KBM-7 (cell line): Measurements from ENCODE around the gene CTR9.
A peak's percentile ranks its signal among the peaks of the same experiment; 100 is the strongest.

Experiments
- DNase-seq: peaks from one replicate; pipeline ENCODE4 v3.0.0-alpha.2; 2015
- in situ Hi-C: fragments of 300-500 bp; cut with MboI; formaldehyde crosslinking; loops from 2 replicates; pipeline ENCODE4 v1.14.3; 2020; ENCODE audit warnings: low sequenced_read_pairs, low pct_unique_long_range_greater_than_20kb, mixed read lengths

CTR9 gene

DNA sequence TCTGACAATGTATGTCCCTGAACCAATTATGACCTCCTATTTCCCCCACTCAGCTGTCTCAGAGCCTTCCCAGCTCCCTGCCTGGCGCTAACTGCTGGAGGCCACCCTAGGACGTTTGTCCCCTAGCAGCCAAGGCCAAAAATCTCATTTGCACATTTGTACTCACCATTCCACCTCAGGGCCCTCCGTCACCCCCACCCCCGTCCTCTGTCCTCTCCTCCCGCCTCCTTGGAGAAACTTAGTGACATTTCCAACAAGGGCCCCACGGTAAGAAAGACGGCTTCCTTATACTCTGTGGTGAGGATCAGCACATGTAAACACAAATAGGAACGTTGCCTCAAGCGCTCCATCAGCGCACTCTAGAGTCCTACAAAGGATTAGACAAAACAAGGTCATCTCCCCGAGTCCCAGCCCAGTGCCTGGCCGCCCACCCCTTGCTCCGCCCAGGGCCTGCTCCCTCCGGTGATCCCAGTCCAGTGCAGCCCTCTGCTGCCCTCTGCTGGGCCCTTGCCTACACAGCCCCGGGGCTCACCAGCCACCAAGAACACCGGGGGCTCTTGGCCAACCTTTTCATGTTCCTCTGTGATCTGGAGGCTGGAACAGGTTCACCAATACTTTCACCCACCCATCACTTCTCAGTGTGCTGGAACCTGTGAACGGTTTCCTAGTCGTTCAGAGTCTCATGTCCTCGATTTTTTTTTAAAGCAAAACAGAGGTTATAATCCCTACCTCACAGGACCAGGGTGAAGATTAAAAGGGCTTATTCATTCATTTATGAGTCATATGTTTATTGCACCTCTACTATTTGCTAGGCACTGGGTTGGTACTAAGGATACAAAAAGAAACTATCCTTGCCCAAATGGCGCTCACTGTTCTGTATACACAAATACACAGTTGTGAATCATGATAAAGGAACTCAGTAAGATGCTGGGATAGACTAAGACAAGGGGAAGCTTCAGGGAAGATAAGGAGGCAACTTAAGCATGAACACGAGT lies 15.3 kb upstream of the CTR9 start:
- in situ Hi-C loops, result loop anchor here (10.0 to 25.0 kb wide), 2 partner anchors 98 to 331 kb away; no protein-coding TSS in a partner anchor
- DNase-seq, result peak; percentile 97

DNA sequence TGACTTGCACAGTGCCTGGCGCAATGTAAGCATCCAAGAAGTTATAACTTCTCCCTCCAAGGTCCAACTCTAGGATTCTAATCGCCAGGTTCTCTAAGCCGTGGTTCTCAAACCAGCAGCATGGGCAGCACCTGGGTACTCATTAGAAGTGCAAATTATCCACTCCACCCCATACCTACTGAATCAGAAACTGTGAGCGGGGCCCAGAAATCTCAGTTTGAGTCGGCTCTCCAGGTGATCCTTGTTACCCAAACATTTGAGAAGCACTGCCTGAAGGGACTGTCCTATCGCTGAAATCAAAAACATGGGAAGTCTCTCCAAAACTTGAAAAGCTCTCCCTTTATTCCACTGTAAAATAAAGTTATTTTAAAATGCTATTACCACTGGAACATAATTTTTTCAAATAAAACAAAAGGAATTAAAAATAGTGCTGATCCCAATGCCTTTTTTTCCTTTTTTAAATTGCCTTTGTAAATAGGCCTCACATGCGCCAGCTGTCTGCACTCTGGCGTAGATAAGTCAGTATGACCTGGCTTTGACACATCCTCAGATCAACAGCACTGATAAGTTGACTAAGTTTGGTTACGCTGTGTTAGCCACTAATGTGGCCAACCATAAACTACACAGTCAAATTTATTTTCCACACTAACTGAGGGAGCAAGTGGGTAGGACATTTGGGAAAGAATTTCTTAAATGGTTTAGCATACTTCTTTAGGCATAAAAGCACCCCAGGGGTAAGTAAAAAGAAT lies 8.4 kb upstream of the CTR9 start:
- in situ Hi-C loops, result loop anchor here (25.0 kb wide), 1 partner anchor 105 kb away; no protein-coding TSS in a partner anchor
- no peak for DNase-seq

DNA sequence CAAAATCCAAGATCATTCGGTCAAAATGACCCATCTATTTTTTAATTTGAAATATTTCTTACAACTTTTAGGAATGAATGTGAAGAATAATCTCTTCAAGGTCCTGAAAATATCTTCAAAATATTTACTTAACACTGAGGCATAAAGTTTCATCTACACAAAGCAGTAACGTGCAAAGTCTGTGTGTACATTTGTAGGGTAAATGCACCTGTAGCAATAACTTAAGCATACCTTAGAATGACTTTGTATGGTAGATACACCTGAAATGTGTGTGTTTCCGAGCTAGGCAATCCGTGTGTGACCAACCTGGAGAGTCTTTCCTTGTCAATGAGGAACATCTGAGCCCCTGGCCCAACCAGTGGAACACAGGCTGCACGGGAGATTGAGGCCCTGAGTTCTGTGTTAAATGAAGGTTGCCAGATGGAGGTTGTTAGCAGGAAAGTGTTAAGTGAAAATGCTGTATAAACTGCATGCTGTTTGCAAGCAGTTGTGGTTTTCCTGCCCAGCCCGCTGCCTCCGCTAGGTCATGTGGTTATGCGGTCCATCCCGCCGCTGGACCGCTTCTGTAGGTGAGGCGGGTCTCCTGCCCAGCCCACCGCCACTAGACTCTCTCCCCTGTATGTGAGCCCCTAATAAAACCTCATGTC lies 7.6 kb upstream of the CTR9 start:
- DNase-seq, result peak; percentile 60
- in situ Hi-C loops, result loop anchor here (25.0 kb wide), 1 partner anchor 106 kb away; no protein-coding TSS in a partner anchor

DNA sequence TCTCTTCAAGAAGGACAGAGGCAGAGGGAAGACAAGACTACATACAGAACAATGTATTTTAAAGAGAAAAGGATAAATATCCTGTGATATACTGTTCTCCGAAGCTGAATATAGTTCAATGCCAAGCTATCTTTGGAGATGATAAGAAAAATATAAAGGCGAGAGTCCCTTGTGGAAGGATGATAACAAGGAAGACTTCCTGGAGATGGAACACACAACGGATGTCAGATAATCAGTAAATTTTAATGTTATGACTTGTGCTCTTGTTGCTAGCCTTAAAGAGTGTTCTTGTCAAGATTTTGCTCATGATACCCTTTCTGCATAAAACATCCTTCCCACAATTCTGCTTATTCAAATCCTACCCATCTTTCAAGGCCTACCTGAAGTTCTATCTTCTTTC lies 6.8 kb upstream of the CTR9 start:
- in situ Hi-C loops, result loop anchor here (25.0 kb wide), 1 partner anchor 107 kb away; no protein-coding TSS in a partner anchor
- no peak for DNase-seq

DNA sequence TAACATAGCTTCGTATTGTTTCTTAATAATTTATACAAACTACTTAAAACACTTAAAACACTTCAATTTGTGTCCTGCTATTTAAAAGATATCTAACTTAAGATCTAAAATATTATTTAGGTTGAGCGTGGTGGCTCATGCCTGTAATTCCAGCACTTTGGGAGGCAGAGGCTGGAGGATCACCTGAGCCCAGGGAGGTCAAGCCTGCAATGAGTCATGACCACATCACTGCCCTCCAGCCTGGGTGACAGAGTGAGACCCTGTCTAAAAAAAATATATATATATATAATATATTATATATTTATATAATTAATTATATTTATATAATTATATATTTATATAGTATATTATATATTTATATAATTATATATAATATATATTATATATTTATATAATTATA lies 4.2 kb upstream of the CTR9 start:
- DNase-seq, result no peak
- in situ Hi-C loops, result loop anchor here (25.0 kb wide), 1 partner anchor 110 kb away; no protein-coding TSS in a partner anchor

DNA sequence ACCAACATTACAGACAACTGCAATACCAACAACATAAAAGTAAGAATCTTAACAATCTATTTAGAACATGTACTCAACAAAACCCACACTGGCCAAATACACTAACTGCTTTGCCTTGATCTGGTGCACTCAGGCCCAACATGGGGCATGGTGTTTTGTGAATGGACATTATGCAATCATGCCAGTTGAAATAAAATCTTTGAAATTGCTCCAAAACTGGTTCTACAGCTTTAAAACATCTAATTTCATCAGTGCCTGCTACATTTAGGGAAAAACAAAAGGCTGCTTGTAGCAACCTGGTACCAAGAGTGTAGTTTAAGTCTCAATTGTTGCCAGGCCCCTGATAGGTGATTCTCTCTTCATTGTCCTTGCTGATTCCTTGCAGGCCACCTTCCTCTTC lies 3.3 kb upstream of the CTR9 start:
- DNase-seq, result no peak
- in situ Hi-C loops, result loop anchor here (25.0 kb wide), 1 partner anchor 110 kb away; no protein-coding TSS in a partner anchor

DNA sequence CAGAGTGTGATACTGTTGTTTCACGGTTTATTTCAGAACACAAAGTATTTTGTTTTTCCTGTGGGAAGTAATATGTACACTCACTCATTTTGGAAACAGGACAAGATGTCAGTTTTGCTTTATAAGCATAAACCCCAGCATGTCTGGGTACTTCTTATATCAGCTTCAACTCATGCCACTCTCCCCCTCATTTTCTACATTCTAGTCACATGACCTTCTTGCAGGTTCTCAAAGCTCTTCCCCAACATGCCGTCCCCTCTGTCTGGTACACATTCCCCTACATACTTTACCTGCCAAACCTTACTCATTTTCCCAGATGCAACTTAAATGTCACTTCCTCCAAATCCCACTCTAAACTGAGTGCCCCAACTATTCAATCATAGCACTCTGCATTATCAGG lies 1.6 kb upstream of the CTR9 start:
- no peak for DNase-seq
- in situ Hi-C loops, result loop anchor here (25.0 kb wide), 1 partner anchor 112 kb away; no protein-coding TSS in a partner anchor

DNA sequence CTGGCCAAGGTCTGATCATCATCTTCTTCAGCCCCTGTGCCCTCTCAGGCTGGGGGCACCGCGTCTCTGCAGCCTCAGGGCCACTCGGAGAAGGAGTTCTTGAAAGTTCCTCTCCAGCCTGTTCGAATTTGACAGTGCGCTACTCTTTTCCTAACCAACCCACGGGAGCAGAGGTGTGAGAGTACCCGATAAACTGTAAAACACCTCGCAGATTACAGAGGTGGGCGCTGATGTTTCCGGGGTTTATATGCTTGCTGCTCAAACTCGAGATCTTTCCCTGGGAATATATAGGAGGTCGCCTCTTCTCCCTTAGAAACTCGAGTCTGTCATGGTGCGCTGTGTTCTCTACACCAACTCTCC lies 515 bp downstream of the CTR9 start:
- DNase-seq, result no peak
- in situ Hi-C loops, result no loop called here

DNA sequence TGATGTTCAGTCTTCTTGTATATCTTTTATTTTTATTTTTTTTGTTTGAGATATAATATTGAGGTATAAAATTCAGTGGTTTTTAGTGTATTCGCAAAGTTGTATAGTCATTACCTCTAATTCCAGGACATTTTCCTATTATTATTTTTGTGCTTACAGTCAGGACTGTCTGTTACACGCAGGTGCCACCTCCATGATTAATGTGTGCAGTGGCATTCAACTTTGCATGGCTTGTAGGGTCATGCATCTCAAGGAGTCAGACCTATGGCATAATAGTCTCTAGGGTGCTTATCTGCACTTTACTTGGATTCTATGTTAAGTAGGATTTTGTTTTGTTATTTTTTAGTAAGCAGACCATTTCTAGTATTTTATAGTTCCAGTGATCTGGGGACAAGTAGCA lies 1.0 kb downstream of the CTR9 start:
- DNase-seq, result no peak
- in situ Hi-C loops, result no loop called here

DNA sequence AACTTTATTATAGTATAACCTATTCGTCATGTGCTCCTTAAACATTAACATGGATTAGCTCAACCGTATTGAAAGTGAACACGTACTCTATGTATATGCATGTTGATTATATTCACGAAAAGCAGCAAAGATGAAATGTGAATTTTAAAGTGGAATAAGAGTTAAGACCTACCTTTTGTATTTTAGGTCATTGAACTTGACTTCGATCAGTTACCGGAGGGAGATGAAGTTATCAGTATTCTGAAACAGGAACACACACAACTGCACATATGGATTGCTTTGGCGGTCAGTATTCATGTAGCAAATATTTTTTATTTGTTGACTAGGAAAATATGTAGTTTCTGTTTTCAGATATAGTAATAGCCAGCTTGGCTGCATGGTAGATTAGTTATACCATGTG lies 1.4 kb downstream of the CTR9 start:
- no peak for DNase-seq
- in situ Hi-C loops, result no loop called here

DNA sequence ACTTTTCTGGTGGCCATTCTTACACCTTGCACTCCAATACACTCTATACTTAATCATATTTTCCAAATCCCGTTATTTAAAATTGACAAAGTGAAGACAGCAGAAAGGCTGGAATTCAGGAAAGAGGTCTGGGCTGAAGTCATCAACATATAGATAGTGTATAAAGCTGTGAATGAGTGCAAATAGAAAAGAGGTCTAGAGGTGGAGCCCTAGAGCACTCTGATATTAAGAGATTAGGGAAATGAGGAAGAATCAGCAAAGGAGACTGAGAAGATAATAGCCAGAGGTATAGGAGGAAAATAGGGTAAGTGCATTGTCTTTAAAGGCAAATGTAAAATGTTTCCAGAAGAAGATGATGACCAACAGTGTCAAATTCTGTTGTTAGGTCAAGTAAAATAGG lies 7.9 kb downstream of the CTR9 start:
- in situ Hi-C loops, result no loop called here
- peak; percentile 67 for DNase-seq

DNA sequence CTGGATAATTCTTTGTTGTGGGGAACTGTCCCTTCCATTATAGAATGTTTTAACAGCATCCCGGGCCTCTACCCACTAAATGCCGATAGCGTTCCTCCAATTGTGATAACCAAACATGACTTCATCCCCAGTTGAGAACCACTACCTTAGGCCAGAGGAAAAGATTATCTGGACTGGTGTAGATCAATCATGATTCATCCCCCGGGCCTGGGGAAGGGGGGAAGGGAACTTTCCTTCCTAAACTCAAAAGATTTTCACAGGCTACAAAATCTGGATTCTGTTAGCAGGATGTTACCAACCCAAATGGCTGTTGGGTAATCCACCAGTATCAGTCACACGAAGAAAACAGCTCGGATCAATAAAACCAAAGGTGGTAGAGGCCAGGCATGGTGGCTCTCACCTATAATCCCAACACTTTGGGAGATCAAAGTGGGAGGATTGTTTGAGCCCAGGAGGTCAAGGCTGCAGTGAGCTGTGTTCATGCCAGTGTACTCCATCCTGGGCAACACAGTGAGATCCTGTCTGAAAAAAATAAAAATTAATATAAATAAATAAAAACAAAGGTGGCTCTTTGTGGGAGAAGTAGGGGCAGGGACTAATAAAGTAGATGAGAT lies 10.1 kb downstream of the CTR9 start:
- no peak for DNase-seq
- in situ Hi-C loops, result no loop called here

DNA sequence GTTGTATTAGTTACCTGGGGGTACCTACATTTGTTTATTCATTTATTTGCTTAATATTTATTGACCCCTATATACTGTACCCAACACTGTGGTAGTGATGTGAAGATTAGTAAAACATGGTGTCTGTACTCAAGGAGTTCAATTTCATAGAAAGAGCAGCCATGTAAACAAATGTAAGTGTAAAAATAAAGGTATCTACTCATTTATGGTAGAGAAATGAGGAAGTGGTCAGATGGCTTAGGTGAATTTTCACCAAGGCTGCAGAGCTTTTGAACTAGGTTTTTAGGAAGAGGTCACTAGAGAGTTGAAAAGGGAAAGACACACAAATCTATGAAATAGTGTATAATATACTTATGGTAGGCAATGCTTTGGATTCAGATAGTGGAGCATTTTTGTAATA lies 11.1 kb downstream of the CTR9 start:
- peak; percentile 70 for DNase-seq
- in situ Hi-C loops, result no loop called here

DNA sequence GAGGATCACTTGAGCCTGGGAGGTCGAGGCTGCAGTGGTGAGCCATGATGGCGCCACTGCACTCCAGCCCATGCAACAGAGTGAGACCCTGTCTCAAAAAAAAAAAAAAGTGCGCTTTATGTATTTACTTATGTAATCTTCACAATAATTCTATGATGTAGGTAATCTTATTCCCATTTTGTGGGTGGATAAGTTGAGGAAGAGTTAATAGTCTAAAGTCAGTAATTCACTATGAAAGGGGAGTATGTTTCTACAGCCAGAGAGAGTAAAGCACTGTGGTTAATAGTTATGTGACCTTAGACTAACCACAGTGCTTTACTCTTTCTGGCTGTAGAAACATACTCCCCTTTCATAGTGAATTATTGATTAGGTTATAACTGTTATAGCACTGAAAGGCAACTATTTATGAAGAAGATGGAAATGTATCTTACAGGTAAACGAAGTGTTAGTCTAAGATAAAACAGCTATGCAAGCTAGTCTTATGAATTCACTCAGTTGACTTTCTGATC lies 11.9 kb downstream of the CTR9 start:
- in situ Hi-C loops, result no loop called here
- DNase-seq, result no peak

DNA sequence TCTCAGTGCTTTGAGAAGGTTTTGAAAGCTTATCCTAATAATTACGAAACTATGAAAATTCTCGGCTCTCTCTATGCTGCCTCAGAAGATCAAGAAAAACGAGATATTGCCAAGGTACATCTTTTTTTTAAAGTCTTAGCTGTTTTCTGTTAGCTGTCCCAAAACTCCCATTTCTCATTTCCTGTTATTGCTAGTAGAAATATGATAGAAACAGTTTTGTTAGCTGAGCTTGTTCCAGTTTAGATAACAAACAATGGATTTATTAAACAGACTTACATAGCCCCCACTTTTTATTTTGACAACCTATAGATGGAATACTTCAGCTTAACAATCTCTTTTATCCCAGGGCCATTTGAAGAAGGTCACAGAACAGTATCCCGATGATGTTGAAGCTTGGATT lies 12.7 kb downstream of the CTR9 start:
- no peak for DNase-seq
- in situ Hi-C loops, result no loop called here

DNA sequence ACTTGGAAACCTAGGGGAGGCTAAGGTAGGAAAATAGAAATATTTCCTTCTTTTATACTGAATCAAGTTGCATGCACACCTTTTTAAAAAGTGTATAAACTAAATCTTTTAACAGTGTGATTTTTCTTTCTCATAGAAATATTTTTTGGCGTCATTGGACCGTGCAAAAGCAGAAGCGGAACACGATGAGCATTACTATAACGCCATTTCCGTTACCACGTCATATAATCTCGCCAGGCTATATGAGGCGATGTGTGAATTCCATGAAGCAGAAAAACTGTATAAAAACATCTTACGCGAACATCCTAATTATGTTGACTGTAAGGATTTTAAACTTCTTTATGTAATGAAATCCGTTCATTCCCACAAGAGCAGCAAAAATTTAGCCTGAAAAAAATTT lies 13.4 kb downstream of the CTR9 start:
- in situ Hi-C loops, result no loop called here
- no peak for DNase-seq

DNA sequence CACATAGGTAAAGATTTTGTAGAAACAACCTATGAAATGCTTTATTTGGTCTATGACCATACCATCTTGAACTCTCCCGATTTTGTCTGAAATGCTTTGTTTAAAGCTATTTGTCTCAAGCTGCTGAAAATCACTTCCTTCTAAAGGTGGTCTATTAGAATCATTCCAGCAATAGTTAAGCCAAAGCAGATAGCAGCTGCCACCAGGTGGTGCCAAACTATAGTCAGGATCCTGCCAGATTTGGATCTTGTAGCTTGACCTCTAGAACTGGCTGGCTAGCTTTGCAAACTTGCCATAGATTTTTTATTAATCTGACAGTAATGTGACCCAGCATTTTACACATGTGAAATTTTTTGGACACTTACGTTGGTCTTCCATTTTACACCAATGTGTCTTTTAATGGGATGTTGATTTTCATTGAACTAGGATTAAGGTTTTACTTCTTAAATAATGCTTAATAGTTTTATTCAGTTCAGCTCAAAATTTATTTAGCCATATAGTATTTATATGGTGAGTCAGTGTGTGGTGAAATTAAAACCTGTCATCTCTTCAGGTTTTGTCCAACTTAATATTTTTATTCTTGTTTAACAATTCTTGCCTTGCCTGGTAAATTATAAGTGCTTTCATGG lies 19.7 kb downstream of the CTR9 start:
- DNase-seq, result peak; percentile 45
- in situ Hi-C loops, result no loop called here

DNA sequence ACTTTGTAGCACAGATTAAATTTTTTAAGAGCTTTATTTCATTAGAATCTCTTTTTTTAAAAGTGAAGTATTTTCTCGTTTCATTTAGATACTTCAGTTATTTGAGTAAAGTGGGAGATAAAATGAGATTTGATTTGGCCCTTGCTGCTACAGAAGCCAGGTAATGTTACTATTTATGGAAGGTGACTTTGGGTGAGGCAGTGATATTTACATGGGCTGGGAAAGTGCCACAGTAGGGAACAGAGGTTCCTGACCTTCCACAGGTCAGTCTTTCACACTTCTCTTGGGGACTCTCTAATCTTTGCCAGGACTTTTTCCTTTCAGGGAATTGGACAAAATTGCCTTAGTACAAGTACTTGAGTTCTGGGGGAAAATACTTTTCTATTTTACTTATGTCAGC lies 20.4 kb downstream of the CTR9 start:
- in situ Hi-C loops, result no loop called here
- no peak for DNase-seq
